NOMO-1 treated with DMSO at 0.1 percent for 48 hours (cell line): ENCODE measurements around the gene SULT1A4.
"Not testable (repeated sequence)": the region's sequence is repeated elsewhere in the genome, so short reads cannot be mapped to it uniquely, and the experiment has no call there.

Experiments
- DNase-seq: peaks from one replicate; lab custom pipeline; 2025; ENCODE audit not compliant: unreplicated experiment; lab: John Stamatoyannopoulos, UW

Gene SULT1A4

DNA sequence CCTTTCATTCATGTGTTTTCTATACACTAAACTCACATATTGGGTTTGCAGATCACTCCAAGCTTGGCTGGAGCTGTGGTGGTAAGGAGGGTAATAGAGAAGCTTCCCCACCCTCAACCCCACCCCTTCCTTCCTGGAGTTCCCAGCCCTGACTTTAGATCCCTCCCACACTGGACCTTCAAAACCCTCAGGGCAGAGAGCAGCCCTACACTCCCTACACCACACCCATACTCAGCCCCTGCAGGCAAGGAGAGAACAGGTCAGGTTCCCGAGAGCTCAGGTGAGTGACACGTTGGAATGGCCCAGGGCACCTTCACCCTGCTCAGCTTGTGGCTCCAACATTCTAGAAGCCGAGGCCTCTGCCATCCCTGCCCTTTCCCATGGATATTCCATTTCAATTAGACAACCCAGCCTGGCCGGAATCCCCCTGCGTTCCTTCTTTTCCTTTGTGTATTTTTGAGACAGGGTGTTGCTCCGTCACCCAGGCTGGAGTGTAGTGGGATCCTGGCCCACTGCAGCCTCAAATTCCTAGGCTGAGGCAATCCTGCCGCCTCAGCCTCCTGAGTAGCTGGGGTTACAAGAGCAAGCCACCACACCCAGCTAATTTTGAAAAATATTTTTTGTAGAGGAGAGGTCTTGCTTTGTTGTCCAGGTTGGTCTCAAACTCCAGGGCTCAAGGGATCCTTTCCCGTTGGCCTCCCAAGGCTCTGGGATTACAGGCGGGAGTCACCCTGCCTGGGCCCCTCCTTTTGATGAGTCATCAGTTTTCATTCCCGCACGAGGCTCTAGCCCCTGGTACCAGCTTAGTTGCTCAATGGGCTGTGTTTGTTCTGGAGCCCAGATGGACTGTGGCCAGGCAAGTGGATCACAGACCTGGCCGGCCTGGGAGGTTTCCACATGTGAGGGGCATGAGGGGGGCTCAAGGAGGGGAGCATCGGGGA lies at the start of gene SULT1A4:
Gene SULT1A4, plus strand, starts transcription at position 208 of the 941 bp plus-strand sequence. CDS start 1,473 bp downstream, outside the sequence.
- DNase-seq = not testable (repeated sequence)

DNA sequence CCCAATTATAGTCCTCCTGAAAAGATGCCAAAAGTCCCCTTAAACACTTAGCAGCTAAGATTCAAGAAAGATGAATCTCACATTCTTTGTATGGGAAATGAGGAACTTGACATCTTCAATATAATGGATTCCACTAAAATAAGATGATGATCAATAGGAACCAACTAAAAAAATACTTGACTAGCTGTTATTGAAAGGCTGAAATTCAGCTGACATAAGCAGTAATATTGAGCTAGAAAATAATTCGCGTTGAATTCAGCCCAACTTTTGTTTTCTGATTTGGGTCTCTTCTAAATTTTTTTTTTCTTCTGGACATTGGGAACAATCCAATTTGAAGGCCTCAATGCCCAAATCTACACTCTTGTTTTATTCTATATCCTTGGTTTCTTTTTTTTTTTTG lies 36.1 kb upstream of the SULT1A4 start:
- not testable (repeated sequence) for DNase-seq

DNA sequence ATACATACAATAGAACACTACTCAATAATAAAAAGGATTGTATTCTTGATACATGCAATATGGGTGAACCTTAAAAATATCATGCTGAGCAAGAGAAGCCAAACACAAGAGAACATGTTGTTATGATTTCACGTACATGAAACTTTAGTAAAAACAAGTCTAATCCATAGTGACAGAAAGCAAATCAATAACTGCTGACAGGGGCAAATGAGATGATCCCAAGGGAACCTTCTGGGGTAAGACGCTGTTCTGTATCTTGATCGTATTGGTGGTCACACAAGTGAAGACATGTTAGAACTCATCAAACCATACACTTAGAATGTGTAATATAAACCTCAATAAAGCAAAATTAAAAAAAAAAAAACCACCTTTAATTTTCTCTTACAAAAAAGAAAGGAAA lies 34.3 kb upstream of the SULT1A4 start:
- not testable (repeated sequence) for DNase-seq

DNA sequence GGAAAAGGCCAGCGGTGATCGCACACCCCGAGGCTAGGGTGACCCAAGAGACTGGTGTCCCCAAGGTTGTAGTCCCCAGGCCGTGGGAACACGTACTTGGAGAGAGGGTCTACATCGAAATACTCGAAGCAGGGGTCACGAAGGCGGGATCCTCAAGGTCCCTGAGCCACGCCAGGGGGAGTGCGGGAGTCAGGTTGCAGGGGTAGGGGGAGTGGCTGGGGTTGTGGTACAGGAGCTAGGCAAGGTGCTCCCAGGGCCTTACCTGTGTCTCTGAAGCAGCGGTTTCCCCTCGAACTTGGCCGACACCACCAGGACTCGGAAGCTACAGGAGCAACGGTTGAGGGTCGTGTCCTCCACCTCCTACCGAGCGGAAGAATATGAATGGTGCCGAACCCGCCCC lies 6.0 kb upstream of the SULT1A4 start:
- DNase-seq = not testable (repeated sequence)

DNA sequence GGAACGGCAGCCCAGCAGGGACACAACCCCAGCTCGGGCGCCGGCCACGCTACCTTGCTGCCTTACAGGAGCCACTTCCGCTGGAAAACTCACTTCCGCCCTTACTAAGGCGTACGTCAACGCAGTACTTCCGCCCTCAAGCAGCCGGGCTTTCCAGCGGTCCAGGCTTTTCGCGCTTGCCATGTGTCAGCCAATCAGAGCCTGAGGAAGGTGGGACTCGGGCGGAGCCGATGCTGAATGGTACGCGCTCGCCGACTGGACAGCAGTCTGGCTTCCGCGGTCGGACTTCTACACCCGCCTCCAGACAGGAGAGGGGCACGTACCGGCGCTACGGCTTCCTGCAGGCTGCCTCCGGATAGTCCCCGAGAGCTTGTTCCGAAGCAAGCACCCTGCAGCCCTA lies 5.4 kb upstream of the SULT1A4 start, which contains the start of the genes BOLA2 and SLX1B:
Gene BOLA2, minus strand, starts transcription at position 83 of the 400 bp plus-strand sequence. CDS start 98 bp downstream, outside the sequence.
Gene SLX1B, plus strand, starts transcription at position 265 of the 400 bp plus-strand sequence.
- not testable (repeated sequence) for DNase-seq

DNA sequence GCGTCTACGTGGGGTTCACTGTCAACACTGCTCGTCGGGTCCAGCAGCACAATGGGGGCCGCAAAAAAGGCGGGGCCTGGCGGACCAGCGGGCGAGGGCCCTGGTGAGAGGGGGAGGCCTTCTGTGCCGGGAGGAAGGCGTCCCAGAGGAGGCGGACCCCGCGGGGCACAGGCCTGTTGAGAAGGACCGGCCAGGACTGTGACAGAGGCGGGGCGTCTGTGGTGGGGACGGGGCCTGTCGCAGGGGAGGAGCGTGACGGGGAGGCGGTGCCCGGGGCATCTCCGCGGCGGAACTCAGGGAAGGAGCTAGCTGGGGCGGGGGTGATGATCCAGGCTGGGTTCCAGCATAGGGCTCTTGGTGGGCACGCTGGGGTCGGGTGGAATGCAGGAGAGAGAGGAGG lies 4.9 kb upstream of the SULT1A4 start:
- DNase-seq = not testable (repeated sequence)

DNA sequence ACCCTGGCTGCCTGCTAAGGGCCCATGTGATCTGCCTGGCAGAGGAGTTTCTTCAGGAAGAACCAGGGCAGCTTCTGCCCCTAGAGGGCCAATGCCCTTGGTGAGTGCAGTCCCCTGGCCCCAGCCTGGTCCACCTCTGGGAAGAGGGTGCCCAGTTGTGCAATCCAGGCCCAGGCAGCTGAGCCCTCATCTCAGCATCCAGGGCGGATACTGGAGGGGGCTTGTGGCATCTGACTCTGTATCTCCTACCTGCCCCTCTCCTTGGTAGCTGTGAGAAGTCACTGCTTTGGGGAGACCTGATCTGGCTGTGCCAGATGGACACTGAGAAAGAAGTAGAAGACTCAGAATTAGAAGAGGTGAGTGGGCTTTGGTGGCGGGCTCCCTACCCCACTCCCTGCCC lies 2.1 kb upstream of the SULT1A4 start:
- not testable (repeated sequence) for DNase-seq

DNA sequence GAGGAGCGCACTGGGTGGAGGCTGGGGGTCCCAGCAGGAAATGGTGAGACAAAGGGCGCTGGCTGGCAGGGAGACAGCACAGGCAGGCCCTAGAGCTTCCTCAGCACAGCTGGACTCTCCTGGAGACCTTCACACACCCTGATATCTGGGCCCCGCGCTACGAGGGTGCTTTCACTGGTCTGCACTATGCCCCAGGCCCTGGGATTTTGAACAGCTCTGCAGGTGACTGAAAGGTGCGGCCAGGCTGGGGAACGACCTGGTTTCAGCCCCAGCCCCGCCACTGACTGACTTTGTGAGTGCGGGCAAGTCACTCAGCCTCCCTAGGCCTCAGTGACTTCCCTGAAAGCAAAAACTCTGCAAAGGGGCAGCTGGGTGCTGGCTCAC lies 926 bp downstream of the SULT1A4 start:
- not testable (repeated sequence) for DNase-seq

DNA sequence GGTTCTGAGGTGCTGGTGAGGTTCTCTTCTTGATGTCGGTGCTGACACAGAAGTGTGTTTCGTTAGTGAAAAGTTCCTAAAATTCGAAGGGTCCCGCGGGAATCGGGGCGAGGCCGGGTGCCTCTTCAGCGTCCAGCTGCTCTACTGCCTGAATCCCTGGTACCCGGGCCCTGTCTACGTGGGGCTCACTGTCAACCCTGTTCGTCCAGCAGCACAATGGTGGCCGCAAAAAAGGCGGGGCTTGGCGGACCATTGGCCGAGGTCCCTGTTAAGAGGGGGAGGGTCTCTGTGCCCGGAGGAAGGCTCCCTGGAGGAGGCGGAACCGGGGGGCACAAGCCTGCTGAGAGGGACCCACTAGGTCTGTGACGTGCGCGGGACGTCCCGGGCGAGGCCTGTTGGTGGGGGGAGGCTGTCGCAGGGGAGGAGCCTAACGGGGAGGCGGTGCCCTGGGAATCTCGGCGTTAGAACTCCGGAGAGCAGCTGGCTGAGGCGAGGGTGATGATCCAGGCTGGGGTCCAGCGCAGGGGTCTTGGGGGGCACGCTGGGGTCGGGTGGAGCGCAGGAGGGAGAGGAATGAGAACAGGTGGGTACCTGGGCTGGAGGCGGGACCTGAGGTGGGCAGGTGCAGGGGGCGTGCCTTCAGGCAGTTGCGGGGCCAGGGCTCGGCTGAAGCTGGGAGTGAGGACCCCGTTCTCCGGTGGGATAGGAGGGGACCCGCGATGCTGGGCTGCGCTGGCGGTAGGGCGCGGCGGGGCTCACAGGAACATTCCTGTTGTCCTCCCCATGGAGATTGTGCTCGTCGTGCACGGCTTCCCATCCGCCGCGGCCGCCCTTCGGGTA lies 6.5 kb downstream of the SULT1A4 start:
- not testable (repeated sequence) for DNase-seq

DNA sequence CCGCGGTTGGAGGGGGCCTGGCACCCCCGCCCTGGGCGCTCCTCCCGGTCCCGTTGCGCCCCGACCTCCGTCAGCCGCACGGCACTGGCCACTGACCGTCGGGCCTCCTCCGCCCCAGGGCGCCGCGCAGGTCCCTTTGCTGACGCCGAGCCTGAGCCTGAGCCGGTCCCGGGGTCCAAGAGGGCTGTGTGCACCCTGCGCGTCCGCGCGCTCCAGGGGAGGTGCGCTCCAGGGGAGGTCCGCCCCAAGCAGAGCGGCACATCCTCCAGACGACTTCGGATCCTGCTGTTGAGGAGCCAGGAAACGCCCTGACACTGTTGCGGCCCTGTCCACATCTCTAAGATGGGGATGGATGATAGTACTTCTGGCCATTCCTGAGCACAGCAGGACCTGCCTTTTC lies 7.2 kb downstream of the SULT1A4 start:
- DNase-seq = not testable (repeated sequence)

DNA sequence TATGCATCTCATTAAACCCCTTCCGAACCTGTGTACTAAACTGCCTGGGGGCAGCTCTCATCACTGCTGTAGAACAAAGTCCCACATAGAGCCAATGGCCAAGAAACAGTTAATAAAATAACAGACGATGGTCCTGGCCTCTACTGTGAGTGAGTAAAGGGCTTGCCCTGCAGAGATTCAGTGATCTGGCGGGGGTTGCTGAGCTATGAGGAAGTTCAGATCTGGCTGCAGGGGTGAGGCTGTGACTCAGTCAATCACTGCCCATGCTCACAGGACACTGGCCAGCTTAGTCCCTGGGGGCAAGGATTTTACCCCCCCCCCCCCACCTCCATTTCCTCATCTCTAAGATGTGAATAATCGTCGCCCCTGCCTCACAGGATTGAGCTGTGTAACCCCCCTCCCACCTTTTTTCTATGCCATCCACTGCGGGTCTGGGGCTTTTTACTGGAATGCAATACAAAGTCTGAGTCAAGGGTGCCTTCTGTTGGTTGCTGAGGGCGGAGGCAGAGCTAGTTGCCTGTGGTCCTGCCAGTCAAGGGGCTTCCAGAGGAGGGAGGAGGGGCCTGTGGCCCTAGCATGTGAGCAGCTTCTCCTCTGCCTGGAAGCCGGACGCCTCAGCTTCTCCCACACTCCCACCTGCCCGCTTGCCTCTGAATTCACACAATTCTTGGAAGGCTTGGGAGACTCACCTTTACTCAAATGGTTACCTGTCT lies 8.1 kb downstream of the SULT1A4 start:
- not testable (repeated sequence) for DNase-seq

DNA sequence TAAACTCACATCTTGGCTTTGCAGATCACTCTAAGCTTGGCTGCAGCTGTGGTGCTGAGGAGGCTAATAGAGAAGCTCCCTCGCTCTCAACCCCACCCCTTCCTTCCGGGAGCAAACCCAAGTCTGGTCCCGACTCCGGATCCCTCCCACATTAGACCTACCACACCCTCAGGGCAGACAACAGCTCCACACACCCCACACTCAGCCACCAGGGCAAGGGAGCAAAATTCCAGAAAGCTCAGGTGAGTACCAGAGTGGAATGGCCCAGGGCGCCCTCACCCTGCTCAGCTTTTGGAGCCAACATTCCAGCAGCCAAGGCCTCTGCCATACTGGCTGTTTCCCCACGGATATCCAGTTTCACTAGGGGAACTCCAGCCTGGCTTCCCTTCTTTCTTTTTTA lies 9.9 kb downstream of the SULT1A4 start:
- DNase-seq = not testable (repeated sequence)

DNA sequence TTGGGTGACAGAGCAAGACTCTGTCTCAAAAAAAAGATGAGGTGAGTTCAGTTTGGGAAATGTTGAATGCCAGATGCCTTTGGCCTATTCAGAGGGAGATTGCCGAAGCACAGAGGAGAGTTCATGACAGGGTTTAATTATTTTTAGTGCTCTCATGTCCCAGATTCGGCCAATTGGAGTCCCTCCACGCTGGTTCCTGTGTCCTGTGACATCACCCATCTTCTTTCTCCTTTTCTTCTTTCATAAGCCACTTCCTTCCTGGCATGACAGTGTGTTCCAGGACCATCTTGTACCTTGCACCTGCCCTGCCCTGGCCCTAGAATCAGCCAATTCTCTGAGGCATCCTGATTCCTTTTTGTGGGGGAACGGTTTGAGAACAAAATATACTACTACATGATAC lies 12.4 kb downstream of the SULT1A4 start:
- DNase-seq = not testable (repeated sequence)

DNA sequence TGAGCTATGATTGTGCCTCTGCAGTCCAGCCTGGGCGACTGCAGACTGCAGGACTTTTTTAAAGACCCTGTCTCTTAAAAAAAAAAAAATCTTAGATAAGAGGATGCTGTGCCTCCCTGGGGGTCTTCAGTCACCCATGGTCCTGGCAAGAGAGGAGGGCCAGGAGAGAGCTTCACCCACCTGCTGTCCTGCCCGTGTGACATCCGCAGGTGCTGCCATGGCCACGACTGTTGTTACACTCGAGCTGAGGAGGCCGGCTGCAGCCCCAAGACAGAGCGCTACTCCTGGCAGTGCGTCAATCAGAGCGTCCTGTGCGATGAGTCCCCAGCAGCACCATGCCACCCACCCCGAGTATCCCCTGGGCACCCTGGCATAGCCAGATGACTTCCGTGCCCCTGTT lies 22.6 kb downstream of the SULT1A4 start:
- not testable (repeated sequence) for DNase-seq

DNA sequence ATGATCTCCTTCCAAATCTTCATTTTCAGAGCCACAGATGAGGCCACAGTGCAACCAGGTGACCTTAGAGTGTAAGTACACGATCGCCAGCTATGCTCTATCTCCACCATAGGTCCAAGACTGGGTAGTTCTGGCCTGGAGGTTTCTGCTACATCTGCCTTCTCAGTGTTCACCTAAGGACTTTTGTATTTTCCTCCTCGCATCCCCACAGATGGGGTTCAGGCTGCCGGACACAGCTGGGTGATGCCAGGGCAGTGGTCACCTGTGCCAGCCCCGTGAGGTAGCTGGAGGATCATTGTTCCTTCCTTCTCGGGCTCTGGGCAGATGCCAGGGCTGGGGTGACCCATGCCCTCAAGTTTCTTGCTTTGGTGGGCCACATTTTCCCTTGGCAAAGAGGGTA lies 46.6 kb downstream of the SULT1A4 start, which contains the start of gene NPIPB12:
Gene NPIPB12, minus strand, starts transcription at position 101 of the 400 bp plus-strand sequence.
- DNase-seq = not testable (repeated sequence)
